HL-60 (cell line): ENCODE data around the gene KIF26A.

Source experiments
- DNase-seq, 2 experiments: peaks; one replicate each; pipeline ENCODE4 v3.0.0-alpha.2; 2010 to 2020; ENCODE audit warnings: low read depth in 1 of 2, low spot score in 1 of 2
- H3K27ac ChIP-seq: fragments of 250-450 bp; sonication (Bioruptor Pico); replicated peaks from 2 replicates; pipeline ENCODE4 v1.5.1; 2020; ENCODE audit warnings: mild to moderate bottlenecking, moderate library complexity
- H3K27me3 ChIP-seq: fragments of 250-450 bp; sonication (Bioruptor Pico); 2 replicates; pipeline ENCODE4 v1.5.1; 2021; ENCODE audit warnings: mild to moderate bottlenecking, moderate library complexity; ENCODE audit not compliant: insufficient read depth, poor library complexity, severe bottlenecking
- H3K4me3 ChIP-seq: replicated peaks from 2 replicates; pipeline ENCODE4 v1.5.1; 2011; ENCODE audit warnings: mild to moderate bottlenecking, control low read depth, low read length; ENCODE audit not compliant: insufficient read depth
- CTCF ChIP-seq: IDR thresholded peaks from one replicate; pipeline ENCODE4 v1.5.1; 2011; ENCODE audit warnings: low read length, control low read depth, inconsistent platforms; ENCODE audit not compliant: insufficient read depth
- GABPA ChIP-seq: IDR thresholded peaks from 2 replicates; pipeline ENCODE4 v1.6.1; 2012; ENCODE audit warnings: low read depth
- POLR2AphosphoS5 ChIP-seq: IDR thresholded peaks from 2 replicates; pipeline ENCODE4 v1.6.1; 2012; ENCODE audit warnings: low read depth
- REST ChIP-seq: IDR thresholded peaks from 2 replicates; pipeline ENCODE4 v1.6.1; 2012; ENCODE audit warnings: low read depth; ENCODE audit not compliant: insufficient replicate concordance
- SPI1 ChIP-seq: IDR thresholded peaks from 2 replicates; pipeline ENCODE4 v1.6.1; 2012; ENCODE audit warnings: low read depth, mild to moderate bottlenecking, borderline replicate concordance

KIF26A gene

GRCh38 chr14:104219731-104220214, 81.4 kb downstream of the KIF26A start:
- no peak for TF ChIP-seq CTCF
- no peak for TF ChIP-seq SPI1
- no peak for TF ChIP-seq REST
- TF ChIP-seq GABPA = no peak
- no peak for TF ChIP-seq POLR2AphosphoS5
- no peak for DNase-seq
- Histone ChIP-seq H3K4me3 (no peak overlapping the region), H3K27me3 (no peaks in the 10 kb centered on the region), H3K27ac (no peak overlapping the region)

- Histone ChIP-seq H3K4me3 (no peak overlapping the region), H3K27me3 (no peaks in the 10 kb centered on the region), H3K27ac (no peak overlapping the region)
- no peak for TF ChIP-seq GABPA
- TF ChIP-seq SPI1 = no peak
- no peak for TF ChIP-seq CTCF
- TF ChIP-seq REST = no peak
- no peak for TF ChIP-seq POLR2AphosphoS5
- DNase-seq = no peak
Measured at GRCh38 chr14:104220215-104221070, 82.1 kb downstream of the KIF26A start.

- H3K27me3 ChIP-seq = no peaks in the 10 kb centered on the region
- DNase-seq = no peak
- H3K4me3 ChIP-seq = no peak overlapping the region
- no peak overlapping the region for H3K27ac ChIP-seq
- TF ChIP-seq REST (no peak), POLR2AphosphoS5 (no peak), CTCF (no peak), GABPA (no peak), SPI1 (no peak)
Measured at GRCh38 chr14:104221071-104221625, 82.8 kb downstream of the KIF26A start.
